IgD-negative memory B cell (primary cell): ENCODE measurements around the gene PCDHB6. TPM values are rescaled to one million over a fixed set of nuclear protein-coding genes. Genes with fewer than 3 reads are reported as not detected.
A peak's percentile ranks its signal among the peaks of the same experiment; 100 is the strongest.
"Not testable (repeated sequence)": the region's sequence is repeated elsewhere in the genome, so short reads cannot be mapped to it uniquely, and the experiment has no call there.

Experiments used
- H3K27ac Mint-ChIP-seq, 3 donors: one replicate each; pipeline ENCODE4 v1.8.0; 2020 to 2022; ENCODE audit warnings: mild to moderate bottlenecking in 3 of 3, mixed read lengths in 3 of 3, moderate library complexity in 1 of 3
- H3K27me3 Mint-ChIP-seq: one replicate; pipeline ENCODE4 v1.8.0; 2021; ENCODE audit warnings: mixed read lengths
- H3K36me3 Mint-ChIP-seq: one replicate; pipeline ENCODE4 v1.8.0; 2020; ENCODE audit warnings: mild to moderate bottlenecking, mixed read lengths
- H3K4me1 Mint-ChIP-seq, 3 donors: one replicate each; pipeline ENCODE4 v1.8.0; 2020 to 2022; ENCODE audit warnings: mixed read lengths in 3 of 3, mild to moderate bottlenecking in 1 of 3
- H3K4me3 Mint-ChIP-seq, 4 donors: one replicate each; pipeline ENCODE4 v1.8.0; 2020 to 2022; ENCODE audit warnings: mild to moderate bottlenecking in 4 of 4, mixed read lengths in 4 of 4, moderate library complexity in 3 of 4
- H3K9me3 Mint-ChIP-seq, 3 donors: one replicate each; pipeline ENCODE4 v1.8.0; 2020 to 2021; ENCODE audit warnings: mixed read lengths in 3 of 3, mild to moderate bottlenecking in 1 of 3
- polyA plus RNA-seq: library from polyadenylated mRNA; unstranded; fragments of 300-500 nt; fragmentation: Illumina TruSeq; gene quantifications from one replicate; pipeline ENCODE4 v1.2.3, GENCODE V29; 2021

The PCDHB6 gene
- not detected for polyA plus RNA-seq

DNA sequence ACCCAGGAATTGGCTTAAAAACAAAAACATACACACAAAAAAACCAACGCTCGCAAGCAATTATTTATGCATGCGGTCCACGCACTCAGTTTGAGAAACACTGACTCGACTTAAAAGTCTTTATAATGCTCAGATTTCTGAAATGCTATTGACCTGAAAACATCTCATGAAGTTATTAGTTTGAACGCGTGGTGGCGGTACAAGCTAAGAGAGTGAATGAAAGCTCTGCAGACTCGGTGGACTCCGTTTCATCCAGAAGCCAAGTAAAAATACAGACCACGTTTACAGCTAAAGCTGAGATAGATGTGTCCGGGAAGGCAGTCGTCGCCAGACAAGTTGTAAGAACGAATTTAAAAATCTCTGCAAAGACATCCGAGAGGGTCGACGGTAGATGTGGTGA is at the start of gene PCDHB6:
Gene PCDHB6, plus strand, starts transcription at position 246 of the 400 bp plus-strand sequence. CDS start 201 bp downstream, outside the sequence.
- Mint-ChIP-seq H3K4me1 (peaks cover 3 to 5% (median 4%) of the 10 kb centered on the region in 3 donors), H3K9me3 (peaks cover 4 to 21% (median 7%) of the 10 kb centered on the region in 3 donors), H3K36me3 (peaks cover 2% of the 10 kb centered on the region), H3K27ac (peak within 1 kb of the TSS in 1 of 3 donors; percentile 72), H3K27me3 (peaks cover 10% of the 10 kb centered on the region), H3K4me3 (peak within 1 kb of the TSS in 3 of 4 donors; percentile 37 to 79 (median 71))

GRCh38 chr5:141100243-141100805 is 49.5 kb upstream of the PCDHB6 start, which contains the start of gene PCDHB3:
Gene PCDHB3, plus strand, starts transcription at chr5:141100473. Its CDS starts 177 bp downstream, at chr5:141100650.
- H3K9me3 Mint-ChIP-seq = peaks cover 0 to 16% (median 9%) of the 10 kb centered on the region in 3 donors
- no peak within 1 kb of the TSS for H3K4me3 Mint-ChIP-seq
- H3K27me3 Mint-ChIP-seq = peaks cover 4% of the 10 kb centered on the region
- no peaks in the 10 kb centered on the region for H3K4me1 Mint-ChIP-seq
- no peaks in the 10 kb centered on the region for H3K36me3 Mint-ChIP-seq
- H3K27ac Mint-ChIP-seq = no peak within 1 kb of the TSS

- Mint-ChIP-seq H3K9me3 (peaks cover 0 to 16% (median 6%) of the 10 kb centered on the region in 3 donors), H3K4me1 (no peaks in the 10 kb centered on the region), H3K27me3 (peaks cover 4% of the 10 kb centered on the region), H3K4me3 (no peak overlapping the region), H3K27ac (no peak overlapping the region), H3K36me3 (no peaks in the 10 kb centered on the region)
Observed at GRCh38 chr5:141101059-141101458, 48.8 kb upstream of the PCDHB6 start.

DNA sequence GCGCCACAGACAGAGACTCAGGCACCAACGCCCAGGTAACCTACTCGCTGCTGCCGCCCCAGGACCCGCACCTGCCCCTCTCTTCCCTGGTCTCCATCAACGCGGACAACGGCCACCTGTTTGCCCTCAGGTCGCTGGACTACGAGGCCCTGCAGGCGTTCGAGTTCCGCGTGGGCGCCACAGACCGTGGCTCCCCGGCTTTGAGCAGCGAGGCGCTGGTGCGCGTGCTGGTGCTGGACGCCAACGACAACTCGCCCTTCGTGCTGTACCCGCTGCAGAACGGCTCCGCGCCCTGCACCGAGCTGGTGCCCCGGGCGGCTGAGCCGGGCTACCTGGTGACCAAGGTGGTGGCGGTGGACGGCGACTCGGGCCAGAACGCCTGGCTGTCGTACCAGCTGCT is 47.8 kb upstream of the PCDHB6 start:
- H3K27ac Mint-ChIP-seq, H3K27me3 Mint-ChIP-seq, H3K36me3 Mint-ChIP-seq, H3K4me1 Mint-ChIP-seq, H3K4me3 Mint-ChIP-seq: not testable (repeated sequence)
- peaks cover 0 to 16% (median 6%) of the 10 kb centered on the region in 3 donors for H3K9me3 Mint-ChIP-seq

GRCh38 chr5:141102471-141102870 is 47.4 kb upstream of the PCDHB6 start:
- H3K27ac Mint-ChIP-seq, H3K4me3 Mint-ChIP-seq, H3K36me3 Mint-ChIP-seq, H3K4me1 Mint-ChIP-seq, H3K27me3 Mint-ChIP-seq: not testable (repeated sequence)
- peaks cover 0 to 20% (median 6%) of the 10 kb centered on the region in 3 donors for H3K9me3 Mint-ChIP-seq

- Mint-ChIP-seq H3K9me3 (peaks cover 0 to 11% (median 4%) of the 10 kb centered on the region in 3 donors), H3K36me3 (no peaks in the 10 kb centered on the region), H3K27ac (no peak overlapping the region), H3K27me3 (peaks cover 3% of the 10 kb centered on the region), H3K4me1 (no peaks in the 10 kb centered on the region), H3K4me3 (no peak overlapping the region)
Observed at GRCh38 chr5:141105350-141105749, 44.5 kb upstream of the PCDHB6 start.

DNA sequence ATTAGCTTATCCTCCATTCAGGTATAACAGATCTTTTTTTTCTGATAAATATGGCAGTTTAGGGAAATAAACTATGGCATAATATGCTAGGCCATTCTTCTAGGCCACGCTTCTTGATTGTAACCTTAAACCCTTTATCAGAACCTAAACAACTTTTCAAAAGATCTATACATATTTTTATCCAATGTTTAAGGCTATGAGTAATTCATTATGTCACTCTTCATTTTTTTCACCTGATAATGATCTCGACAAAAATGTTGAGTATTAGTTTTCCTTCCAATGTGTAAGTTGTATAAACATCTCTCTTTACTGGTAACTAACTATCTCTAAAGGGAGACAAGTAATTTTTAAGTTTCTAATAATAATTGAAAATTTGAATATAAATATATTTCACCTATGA is 30.6 kb upstream of the PCDHB6 start:
- Mint-ChIP-seq H3K36me3 (peaks cover 1% of the 10 kb centered on the region), H3K9me3 (peaks cover 3 to 29% (median 10%) of the 10 kb centered on the region in 3 donors), H3K4me3 (no peak overlapping the region), H3K27ac (no peak overlapping the region), H3K4me1 (no peaks in the 10 kb centered on the region), H3K27me3 (peaks cover 6% of the 10 kb centered on the region)

- peak within 1 kb of the TSS in 1 of 4 donors; percentile 44 for H3K4me3 Mint-ChIP-seq
- peaks cover 3 to 14% (median 3%) of the 10 kb centered on the region in 3 donors for H3K9me3 Mint-ChIP-seq
- peaks cover 1% of the 10 kb centered on the region for H3K36me3 Mint-ChIP-seq
Observed at GRCh38 chr5:141121563-141121962, 28.3 kb upstream of the PCDHB6 start, which contains the start of gene PCDHB4. Gene PCDHB4, plus strand, starts transcription at chr5:141121818. Its CDS starts 181 bp downstream, at chr5:141121999.

GRCh38 chr5:141121985-141122384 is 27.9 kb upstream of the PCDHB6 start:
- peak overlapping the region in 1 of 3 donors; percentile 23 for H3K27ac Mint-ChIP-seq
- H3K4me3 Mint-ChIP-seq = no peak overlapping the region
- peaks cover 1% of the 10 kb centered on the region for H3K36me3 Mint-ChIP-seq
- no peaks in the 10 kb centered on the region for H3K4me1 Mint-ChIP-seq
- H3K9me3 Mint-ChIP-seq = peaks cover 0 to 10% (median 0%) of the 10 kb centered on the region in 3 donors
- peaks cover 6% of the 10 kb centered on the region for H3K27me3 Mint-ChIP-seq

More at GRCh38 chr5:141121563-141121962, 28.3 kb upstream of the PCDHB6 start, which contains the start of gene PCDHB4:
- peaks cover 6% of the 10 kb centered on the region for H3K27me3 Mint-ChIP-seq
- peak within 1 kb of the TSS in 2 of 3 donors; percentile 23 to 44 for H3K27ac Mint-ChIP-seq
- no peaks in the 10 kb centered on the region for H3K4me1 Mint-ChIP-seq

DNA sequence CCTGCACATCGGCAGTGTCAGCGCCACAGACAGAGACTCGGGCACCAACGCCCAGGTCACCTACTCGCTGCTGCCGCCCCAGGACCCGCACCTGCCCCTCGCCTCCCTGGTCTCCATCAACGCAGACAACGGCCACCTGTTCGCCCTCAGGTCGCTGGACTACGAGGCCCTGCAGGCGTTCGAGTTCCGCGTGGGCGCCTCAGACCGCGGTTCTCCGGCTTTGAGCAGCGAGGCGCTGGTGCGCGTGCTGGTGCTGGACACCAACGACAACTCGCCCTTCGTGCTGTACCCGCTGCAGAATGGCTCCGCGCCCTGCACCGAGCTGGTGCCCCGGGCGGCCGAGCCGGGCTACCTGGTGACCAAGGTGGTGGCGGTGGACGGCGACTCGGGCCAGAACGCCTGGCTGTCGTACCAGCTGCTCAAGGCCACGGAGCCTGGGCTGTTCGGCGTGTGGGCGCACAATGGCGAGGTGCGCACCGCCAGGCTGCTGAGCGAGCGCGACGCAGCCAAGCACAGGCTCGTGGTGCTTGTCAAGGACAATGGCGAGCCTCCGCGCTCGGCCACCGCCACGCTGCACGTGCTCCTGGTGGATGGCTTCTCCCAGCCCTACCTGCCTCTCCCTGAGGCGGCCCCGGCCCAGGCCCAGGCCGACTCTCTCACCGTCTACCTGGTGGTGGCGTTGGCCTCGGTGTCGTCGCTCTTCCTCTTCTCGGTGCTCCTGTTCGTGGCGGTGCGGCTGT is 26.3 kb upstream of the PCDHB6 start:
- H3K27me3 Mint-ChIP-seq, H3K36me3 Mint-ChIP-seq, H3K27ac Mint-ChIP-seq, H3K4me3 Mint-ChIP-seq, H3K4me1 Mint-ChIP-seq: not testable (repeated sequence)
- H3K9me3 Mint-ChIP-seq = peaks cover 0 to 10% (median 2%) of the 10 kb centered on the region in 3 donors

- H3K27me3 Mint-ChIP-seq = peaks cover 7% of the 10 kb centered on the region
- peaks cover 2 to 14% (median 5%) of the 10 kb centered on the region in 3 donors for H3K9me3 Mint-ChIP-seq
- no peak overlapping the region for H3K27ac Mint-ChIP-seq
- no peaks in the 10 kb centered on the region for H3K36me3 Mint-ChIP-seq
- peaks cover 0 to 1% (median 0%) of the 10 kb centered on the region in 3 donors for H3K4me1 Mint-ChIP-seq
- H3K4me3 Mint-ChIP-seq = no peak overlapping the region
Observed at GRCh38 chr5:141127305-141127704, 22.6 kb upstream of the PCDHB6 start.

GRCh38 chr5:141135030-141135717 is 14.7 kb upstream of the PCDHB6 start, which contains the start of gene PCDHB5:
Gene PCDHB5, plus strand, starts transcription at chr5:141135206. Its CDS starts 229 bp downstream, at chr5:141135435.
- Mint-ChIP-seq H3K27ac (no peak within 1 kb of the TSS), H3K9me3 (peaks cover 16 to 44% (median 27%) of the 10 kb centered on the region in 3 donors)

DNA sequence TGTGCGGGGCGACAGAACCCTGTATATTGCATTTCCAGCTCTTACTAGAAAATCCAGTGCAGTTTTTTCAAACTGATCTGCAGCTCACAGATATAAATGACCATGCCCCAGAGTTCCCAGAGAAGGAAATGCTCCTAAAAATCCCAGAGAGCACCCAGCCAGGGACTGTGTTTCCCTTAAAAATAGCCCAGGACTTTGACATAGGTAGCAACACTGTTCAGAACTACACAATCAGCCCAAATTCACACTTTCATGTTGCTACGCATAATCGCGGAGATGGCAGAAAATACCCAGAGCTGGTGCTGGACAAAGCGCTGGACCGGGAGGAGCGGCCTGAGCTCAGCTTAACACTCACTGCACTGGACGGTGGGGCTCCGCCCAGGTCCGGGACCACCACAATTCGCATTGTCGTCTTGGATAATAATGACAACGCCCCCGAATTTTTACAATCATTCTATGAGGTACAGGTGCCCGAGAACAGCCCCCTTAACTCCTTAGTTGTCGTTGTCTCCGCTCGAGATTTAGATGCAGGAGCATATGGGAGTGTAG is 14.1 kb upstream of the PCDHB6 start:
- Mint-ChIP-seq H3K27ac (no peak overlapping the region), H3K4me1 (no peaks in the 10 kb centered on the region), H3K4me3 (peak overlapping the region in 1 of 4 donors; percentile 44), H3K27me3 (no peaks in the 10 kb centered on the region), H3K9me3 (peaks cover 16 to 40% (median 25%) of the 10 kb centered on the region in 3 donors), H3K36me3 (peaks cover 1% of the 10 kb centered on the region)

More at GRCh38 chr5:141135030-141135717, 14.7 kb upstream of the PCDHB6 start, which contains the start of gene PCDHB5:
- Mint-ChIP-seq H3K4me1 (no peaks in the 10 kb centered on the region), H3K27me3 (no peaks in the 10 kb centered on the region), H3K36me3 (peaks cover 1% of the 10 kb centered on the region), H3K4me3 (peak within 1 kb of the TSS in 2 of 4 donors; percentile 10 to 44)

DNA sequence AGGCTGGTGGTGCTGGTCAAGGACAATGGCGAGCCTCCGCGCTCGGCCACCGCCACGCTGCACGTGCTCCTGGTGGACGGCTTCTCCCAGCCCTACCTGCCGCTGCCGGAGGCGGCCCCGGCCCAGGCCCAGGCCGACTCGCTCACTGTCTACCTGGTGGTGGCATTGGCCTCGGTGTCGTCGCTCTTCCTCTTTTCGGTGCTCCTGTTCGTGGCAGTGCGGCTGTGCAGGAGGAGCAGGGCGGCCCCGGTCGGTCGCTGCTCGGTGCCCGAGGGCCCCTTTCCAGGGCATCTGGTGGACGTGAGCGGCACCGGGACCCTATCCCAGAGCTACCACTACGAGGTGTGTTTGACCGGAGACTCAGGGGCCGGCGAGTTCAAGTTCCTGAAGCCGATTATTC is 12.5 kb upstream of the PCDHB6 start:
- not testable (repeated sequence) for H3K27me3 Mint-ChIP-seq, H3K4me3 Mint-ChIP-seq, H3K27ac Mint-ChIP-seq, H3K4me1 Mint-ChIP-seq, H3K36me3 Mint-ChIP-seq
- peaks cover 21 to 36% (median 25%) of the 10 kb centered on the region in 3 donors for H3K9me3 Mint-ChIP-seq
